ENCODE data around the gene TRMT10C.
"Not testable (repeated sequence)": the region's sequence is repeated elsewhere in the genome, so short reads cannot be mapped to it uniquely, and the experiment has no call there.

GRCh38 chr3:101553381-101553780 lies 8.3 kb upstream of the TRMT10C start:
- not testable (repeated sequence) for TF ChIP-seq CTCF, POLR2A (IDR thresholded peaks at IDR 0.05)

Measured in adrenal gland (tissue), 5 donors.